ENCODE results near the gene CHSY1.

The CHSY1 gene

GRCh38 chr15:101233651-101234280 lies 18.1 kb downstream of the CHSY1 start:
- Histone ChIP-seq H3K36me3 (ENCODE audit: control insufficient read depth, insufficient read depth, low read length) (no peaks in the 10 kb centered on the region), H3K4me3 (ENCODE audit: low read depth, low read length) (no peak overlapping the region), H3K4me2 (ENCODE audit: low read length) (no peak overlapping the region), H3K79me2 (peaks cover 38% of the 10 kb centered on the region), H2AFZ (no peak overlapping the region), H3K9me3 (ENCODE audit: control insufficient read depth, low read length) (no peaks in the 10 kb centered on the region), H3K27ac (no peak overlapping the region), H3K4me1 (no peaks in the 10 kb centered on the region), H3K27me3 (ENCODE audit: control insufficient read depth, insufficient read depth, low read length) (no peaks in the 10 kb centered on the region), H3K9ac (no peak overlapping the region)
- TF ChIP-seq CTCF (IDR thresholded peaks at IDR 0.05): no peak

GRCh38 chr15:101232677-101233076 lies 19.2 kb downstream of the CHSY1 start:
- no peak overlapping the region for H3K9ac ChIP-seq
- H3K27ac ChIP-seq: no peak overlapping the region
- no peak overlapping the region for H3K4me3 ChIP-seq (ENCODE audit: low read depth, low read length)

GRCh38 chr15:101228313-101228712 lies 23.5 kb downstream of the CHSY1 start:
- Histone ChIP-seq H3K27ac (no peak overlapping the region), H3K4me3 (ENCODE audit: low read depth, low read length) (no peak overlapping the region), H3K9me3 (ENCODE audit: control insufficient read depth, low read length) (no peaks in the 10 kb centered on the region), H3K4me1 (no peaks in the 10 kb centered on the region), H3K9ac (no peak overlapping the region), H2AFZ (no peak overlapping the region), H3K4me2 (ENCODE audit: low read length) (no peak overlapping the region), H3K36me3 (ENCODE audit: control insufficient read depth, insufficient read depth, low read length) (no peaks in the 10 kb centered on the region), H3K79me2 (peaks cover 44% of the 10 kb centered on the region), H3K27me3 (ENCODE audit: control insufficient read depth, insufficient read depth, low read length) (no peaks in the 10 kb centered on the region)
- no peak for TF ChIP-seq CTCF (IDR thresholded peaks at IDR 0.05)

More at GRCh38 chr15:101232677-101233076, 19.2 kb downstream of the CHSY1 start:
- Histone ChIP-seq H3K27me3 (ENCODE audit: control insufficient read depth, insufficient read depth, low read length) (no peaks in the 10 kb centered on the region), H3K79me2 (peaks cover 43% of the 10 kb centered on the region), H3K4me2 (ENCODE audit: low read length) (no peak overlapping the region), H3K9me3 (ENCODE audit: control insufficient read depth, low read length) (no peaks in the 10 kb centered on the region), H3K4me1 (no peaks in the 10 kb centered on the region), H3K36me3 (ENCODE audit: control insufficient read depth, insufficient read depth, low read length) (no peaks in the 10 kb centered on the region), H2AFZ (no peak overlapping the region)
- no peak for TF ChIP-seq CTCF (IDR thresholded peaks at IDR 0.05)

- H3K9ac ChIP-seq: no peak overlapping the region
- H3K9me3 ChIP-seq (ENCODE audit: control insufficient read depth, low read length): no peaks in the 10 kb centered on the region
- H2AFZ ChIP-seq: no peak overlapping the region
- H3K27ac ChIP-seq: no peak overlapping the region
- no peak overlapping the region for H3K4me3 ChIP-seq (ENCODE audit: low read depth, low read length)
- H3K36me3 ChIP-seq (ENCODE audit: control insufficient read depth, insufficient read depth, low read length): no peaks in the 10 kb centered on the region
- H3K4me1 ChIP-seq: no peaks in the 10 kb centered on the region
- H3K4me2 ChIP-seq (ENCODE audit: low read length): no peak overlapping the region
- H3K27me3 ChIP-seq (ENCODE audit: control insufficient read depth, insufficient read depth, low read length): no peaks in the 10 kb centered on the region
- H3K79me2 ChIP-seq: peaks cover 37% of the 10 kb centered on the region
- TF ChIP-seq CTCF (IDR thresholded peaks at IDR 0.05): no peak
These were observed 26.2 kb downstream of the CHSY1 start for GRCh38 chr15:101225658-101226057.

GRCh38 chr15:101221902-101222301 lies 29.9 kb downstream of the CHSY1 start:
- no peak for TF ChIP-seq CTCF (IDR thresholded peaks at IDR 0.05)
- Histone ChIP-seq H3K36me3 (ENCODE audit: control insufficient read depth, insufficient read depth, low read length) (no peaks in the 10 kb centered on the region), H2AFZ (no peak overlapping the region), H3K27me3 (ENCODE audit: control insufficient read depth, insufficient read depth, low read length) (no peaks in the 10 kb centered on the region), H3K27ac (no peak overlapping the region), H3K4me3 (ENCODE audit: low read depth, low read length) (no peak overlapping the region), H3K9ac (no peak overlapping the region), H3K4me1 (no peaks in the 10 kb centered on the region), H3K79me2 (peaks cover 25% of the 10 kb centered on the region), H3K9me3 (ENCODE audit: control insufficient read depth, low read length) (no peaks in the 10 kb centered on the region), H3K4me2 (ENCODE audit: low read length) (no peak overlapping the region)
